Measurements from ENCODE around the gene ZWILCH.
"Not testable (repeated sequence)": the region's sequence is repeated elsewhere in the genome, so short reads cannot be mapped to it uniquely, and the experiment has no call there.

The ZWILCH gene

DNA sequence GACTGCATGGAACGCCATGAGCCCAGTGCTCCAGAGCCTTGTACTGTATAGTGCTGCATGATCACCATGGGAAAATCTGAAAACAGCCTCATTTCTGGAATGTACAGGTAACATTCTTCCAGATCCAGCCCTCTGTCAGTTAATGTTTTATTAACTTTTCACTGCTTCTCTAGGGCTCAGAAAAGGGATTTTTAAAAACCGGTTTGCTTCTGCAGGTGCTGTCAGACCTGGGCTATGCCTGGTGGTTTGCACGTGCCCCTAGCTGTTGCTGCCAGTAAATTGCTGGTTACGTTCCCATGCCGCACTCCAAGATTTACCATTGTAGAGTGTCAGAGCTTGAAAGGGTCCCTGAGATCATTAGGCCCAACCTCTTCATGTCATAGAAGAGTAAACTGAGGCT lies 16.6 kb upstream of the ZWILCH start:
- no peak for DNase-seq (ENCODE audit: low spot score)

DNA sequence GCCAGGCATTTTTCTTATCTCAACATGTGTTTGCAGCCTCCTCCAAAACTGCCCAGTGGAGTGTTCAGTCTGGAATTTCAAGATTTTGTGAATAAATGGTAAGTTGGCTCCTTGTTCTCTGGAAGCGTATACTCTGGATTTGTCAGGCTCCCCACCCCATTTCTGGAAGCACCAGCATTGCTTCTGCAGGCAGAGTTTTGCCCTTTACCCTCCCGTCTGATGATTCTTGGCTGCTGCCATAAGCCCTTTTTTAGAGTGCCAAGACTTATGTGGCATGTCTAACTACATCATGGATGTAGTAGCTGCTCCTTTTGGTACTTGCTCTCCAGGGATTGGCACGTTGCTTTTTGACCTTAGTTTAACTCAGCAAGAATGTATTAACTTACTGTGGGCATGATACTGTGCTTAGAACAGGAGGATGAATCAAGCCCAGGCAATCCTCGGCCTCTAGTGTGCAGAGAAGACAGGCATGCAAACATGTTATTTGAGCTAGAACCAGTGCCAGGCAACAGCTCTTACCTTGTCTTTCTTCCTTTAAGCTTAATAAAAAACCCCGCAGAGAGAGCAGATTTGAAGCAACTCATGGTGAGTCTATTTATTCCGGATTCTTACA lies 15.8 kb upstream of the ZWILCH start:
- DNase-seq (ENCODE audit: low spot score), result no peak

DNA sequence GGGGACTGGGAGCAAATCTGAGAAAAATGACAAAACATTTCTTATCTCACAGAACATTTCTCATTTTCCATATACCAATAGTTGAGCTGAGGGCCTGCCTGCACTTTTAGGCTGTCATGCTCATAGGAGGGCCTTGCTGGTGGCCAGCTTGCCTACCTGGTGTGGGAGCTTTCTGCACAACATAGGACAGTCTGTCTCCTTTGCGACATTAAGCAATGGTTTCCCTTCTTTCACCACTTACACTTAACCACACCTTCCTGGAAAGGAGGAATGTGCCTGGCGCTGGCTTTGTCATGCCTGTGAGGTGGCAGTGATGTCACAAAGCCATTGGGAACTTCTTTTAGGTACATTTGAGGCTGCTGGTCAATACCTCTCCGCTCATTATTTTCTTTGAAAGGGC lies 13.3 kb upstream of the ZWILCH start:
- DNase-seq (ENCODE audit: low spot score), result no peak

DNA sequence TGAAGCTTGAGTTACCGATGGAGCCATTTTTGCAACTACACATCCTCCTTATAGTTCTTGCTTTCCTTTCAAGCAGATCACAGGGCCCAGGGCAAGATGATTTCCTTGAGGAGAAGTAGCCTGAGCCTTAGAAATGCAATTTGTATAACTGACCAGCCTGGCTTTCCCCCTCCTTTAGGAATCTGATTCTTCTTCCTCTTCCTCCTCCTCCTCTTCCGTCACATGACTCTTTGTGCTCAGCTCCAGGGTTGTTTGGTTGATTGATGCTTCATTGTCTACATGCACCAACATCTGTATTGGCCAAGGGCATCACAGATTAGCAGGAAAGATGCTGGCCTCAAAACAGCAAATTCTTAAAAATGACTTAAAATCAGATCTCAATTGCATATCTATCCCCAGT lies 10.9 kb upstream of the ZWILCH start:
- no peak for DNase-seq (ENCODE audit: low spot score)

DNA sequence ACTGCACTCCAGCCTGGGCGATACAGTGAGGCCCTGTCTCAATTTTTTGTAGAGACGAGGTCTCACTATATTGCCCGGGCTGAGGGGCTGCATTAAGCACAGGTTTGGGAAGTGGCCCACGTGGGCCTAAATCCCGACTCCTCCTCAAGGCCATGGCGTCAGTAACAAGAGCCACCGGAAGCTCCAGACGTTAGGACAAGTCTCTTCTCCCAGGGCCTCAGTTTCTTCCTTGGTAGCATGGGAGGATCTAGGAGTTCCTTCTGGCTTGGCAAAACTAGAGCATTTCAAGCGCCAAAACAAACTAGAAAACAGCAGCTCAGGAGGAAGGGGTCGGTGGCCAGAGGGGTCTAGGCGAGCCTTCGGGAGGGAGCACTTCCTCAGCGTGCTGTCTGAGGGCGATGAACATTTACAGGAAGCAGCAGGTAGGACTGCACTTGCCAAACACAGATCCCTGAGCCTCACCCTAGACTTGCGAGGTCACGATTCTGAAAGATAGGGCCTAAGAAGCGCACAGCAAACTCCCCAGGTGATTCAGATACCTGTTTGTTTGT lies 8.1 kb upstream of the ZWILCH start:
- peak; percentile 61 for DNase-seq (ENCODE audit: low spot score)

DNA sequence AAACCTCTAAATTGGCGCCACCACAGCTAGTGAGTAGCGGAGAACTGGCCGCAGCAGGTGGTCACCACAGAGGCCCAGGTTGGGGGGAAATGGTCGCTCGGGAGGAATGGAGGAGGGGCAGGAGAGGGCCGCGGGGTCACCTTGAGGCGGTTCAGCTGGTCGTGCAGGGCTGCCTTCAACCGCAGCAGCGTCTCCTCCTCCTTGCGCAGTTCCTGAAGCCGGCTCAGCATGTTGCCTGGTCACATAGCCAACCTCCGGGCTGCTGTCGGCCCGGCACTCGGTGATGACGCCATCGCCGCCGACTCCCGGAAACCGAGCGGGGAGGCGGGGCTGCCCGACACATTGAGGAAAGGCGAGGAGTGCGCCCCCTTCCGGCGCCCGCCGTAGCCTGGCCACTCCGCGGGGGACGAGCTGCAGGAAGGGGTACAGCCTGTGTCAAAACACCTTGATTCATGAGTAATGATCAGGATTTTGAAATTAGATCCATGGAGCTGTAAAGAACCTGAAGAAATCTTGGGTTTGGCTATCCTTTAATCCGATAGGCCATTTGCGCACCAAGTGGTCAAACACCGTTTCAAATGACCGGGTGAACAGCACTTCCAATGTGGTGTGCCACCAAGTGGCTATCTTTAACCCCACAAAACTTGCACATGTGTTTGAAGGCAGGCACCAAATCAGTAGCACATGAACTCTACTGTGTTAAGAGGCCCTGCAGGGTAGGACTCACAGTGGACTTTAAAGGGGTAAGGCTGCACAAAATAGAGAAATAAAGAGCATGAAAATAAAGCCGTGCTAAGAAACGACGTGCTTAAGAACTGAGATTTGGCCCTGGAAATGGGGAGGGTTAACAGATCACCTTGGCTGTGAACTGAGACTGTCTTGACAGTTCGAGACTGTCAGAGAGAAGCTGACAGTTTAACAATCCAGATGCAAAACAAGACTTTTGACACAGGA lies 7.3 kb upstream of the ZWILCH start, which contains the start of gene SNAPC5:
Gene SNAPC5 (minus strand): TSS at position 261 of the 954 bp plus-strand sequence. CDS start 31 bp downstream, at position 230.
- peak; percentile 95 for DNase-seq (ENCODE audit: low spot score)

DNA sequence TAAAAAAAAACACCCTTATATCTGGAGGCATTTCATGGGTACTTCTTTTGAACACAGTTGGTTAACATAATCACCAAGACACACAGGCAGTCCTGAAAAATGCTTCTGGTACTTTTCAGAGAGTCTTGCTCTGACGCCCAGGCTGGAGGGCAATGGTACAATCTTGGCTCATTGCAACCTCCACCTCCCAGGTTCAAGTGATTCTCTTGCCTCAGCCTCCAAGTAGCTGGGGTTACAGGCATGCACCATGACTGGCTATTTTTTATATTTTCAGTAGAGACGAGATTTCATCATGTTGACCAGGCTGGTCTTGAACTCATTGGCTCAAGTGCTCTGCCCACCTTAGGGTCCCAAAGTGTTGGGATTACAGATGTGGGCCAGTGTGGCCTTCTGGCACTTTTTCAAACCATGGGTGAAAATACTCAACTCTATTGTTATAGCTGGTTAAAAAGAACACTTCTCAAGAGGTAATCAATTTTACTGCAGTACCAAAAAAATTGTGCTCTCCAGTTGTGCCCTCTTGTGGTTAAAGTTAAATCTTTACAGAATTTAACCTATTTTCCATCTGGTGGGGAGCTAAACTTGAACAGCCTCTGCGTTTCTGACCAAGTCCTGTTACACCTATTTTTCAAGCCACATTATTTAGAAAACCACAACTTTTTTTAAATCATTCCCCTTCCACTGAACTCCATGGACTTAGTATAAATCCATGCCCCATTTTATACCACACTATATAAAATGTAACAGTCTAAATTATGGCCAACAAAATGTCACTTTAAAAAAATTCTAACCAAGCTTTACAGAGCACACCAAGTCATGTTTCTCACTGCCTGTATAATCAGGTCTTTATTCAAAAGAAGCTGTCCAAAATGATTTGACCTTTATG lies 6.4 kb upstream of the ZWILCH start:
- peak; percentile 75 for DNase-seq (ENCODE audit: low spot score)

DNA sequence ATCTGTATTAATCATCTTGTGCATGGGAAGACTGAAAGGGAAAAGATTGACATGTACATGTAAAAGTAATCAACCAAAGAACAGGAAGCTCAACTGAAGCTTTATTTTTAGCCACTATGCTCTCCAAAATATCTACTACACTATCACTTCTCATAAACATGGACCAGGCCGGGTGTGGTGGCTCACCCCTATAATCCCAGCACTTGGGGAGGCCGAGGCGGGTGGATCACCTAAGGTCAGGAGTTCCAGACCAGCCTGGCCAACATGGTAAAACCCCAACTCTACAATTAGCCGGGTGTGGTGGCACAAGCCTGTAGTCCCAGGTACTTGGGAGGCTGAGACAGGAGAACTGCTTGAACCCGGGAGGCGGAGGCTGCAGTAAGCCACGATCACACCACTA lies 4.8 kb upstream of the ZWILCH start:
- not testable (repeated sequence) for DNase-seq (ENCODE audit: low spot score)

DNA sequence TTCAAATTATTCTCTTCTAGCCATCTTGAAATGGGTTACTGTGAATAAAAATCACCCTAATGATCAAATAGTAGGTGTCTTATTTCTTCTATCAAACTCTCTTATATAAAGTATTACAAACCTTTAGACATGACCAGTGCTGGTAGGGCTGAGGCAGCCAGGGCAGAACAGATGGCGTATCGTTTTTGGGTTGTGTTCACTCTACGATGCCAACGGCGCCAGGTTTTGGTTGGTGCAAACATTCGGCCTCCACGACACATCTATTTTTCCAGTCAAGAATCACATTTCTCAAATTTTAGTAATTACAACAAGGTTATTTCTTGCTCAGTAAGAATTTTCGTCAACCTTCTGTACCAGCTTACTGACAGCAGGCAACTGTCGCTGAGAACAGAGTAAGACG lies 2.6 kb upstream of the ZWILCH start:
- DNase-seq (ENCODE audit: low spot score), result no peak

DNA sequence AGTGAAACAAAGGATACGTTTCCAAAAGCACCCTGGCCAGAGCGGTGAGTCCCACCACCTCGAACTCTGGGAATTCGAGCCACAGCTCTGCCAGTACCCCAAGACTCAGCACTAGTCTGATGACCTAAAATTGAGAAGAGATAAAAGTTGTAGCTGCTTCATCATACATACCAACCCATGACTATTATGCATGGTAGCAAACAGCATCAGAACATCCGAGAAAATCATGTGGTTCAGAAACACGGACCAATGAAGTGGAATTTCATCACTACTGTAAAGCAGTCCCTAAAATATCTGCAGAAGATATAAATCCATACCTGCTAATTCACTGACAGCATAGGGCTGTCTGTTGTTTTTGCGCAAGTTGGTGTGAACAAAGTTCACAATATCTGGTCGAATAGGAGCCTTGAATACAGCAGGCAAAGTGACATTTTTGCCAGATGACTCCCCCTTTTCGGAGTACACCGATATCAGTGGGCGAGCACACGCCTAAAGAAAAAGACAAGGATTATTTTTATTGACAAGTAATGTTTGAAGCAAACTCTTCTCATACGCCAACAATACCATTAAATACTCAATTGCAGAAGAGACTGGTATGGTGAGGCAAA lies 2.0 kb upstream of the ZWILCH start:
- DNase-seq (ENCODE audit: low spot score), result peak; percentile 75

DNA sequence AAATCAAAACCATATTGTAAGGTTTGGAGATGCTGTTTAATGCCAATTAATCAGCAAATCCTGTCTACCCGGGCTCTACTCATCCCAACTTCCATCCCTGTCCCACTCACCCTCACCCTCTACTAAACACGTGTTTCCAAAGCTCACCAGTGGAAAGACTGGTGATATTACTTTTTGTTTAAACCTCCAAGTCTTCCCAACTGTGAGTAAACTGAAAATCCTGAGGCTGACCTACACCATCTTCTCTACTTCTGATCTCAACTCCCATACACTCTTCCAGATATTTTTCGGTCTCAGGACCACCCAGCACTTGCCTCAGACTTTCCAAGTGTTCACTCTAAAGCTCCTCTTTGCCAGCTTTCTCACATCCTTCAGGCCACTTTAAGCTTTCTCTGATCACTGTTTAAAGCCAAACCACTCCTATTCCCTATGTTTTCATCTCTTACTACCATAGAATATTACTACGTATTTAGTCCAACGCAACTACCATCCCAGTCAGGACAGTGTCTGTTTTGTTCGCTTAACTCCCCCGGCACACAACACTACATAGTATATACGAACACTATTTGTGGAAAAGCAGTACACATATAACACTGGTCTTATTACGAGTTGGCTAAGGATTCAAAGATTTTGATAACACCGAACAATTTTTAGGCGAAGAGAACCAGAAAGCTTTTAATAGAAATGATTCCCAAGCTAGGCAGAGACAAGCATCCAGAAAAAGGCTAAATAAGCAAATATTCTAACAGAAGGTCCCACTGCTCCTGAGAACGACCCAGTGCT lies 1.2 kb upstream of the ZWILCH start:
- DNase-seq (ENCODE audit: low spot score), result no peak

DNA sequence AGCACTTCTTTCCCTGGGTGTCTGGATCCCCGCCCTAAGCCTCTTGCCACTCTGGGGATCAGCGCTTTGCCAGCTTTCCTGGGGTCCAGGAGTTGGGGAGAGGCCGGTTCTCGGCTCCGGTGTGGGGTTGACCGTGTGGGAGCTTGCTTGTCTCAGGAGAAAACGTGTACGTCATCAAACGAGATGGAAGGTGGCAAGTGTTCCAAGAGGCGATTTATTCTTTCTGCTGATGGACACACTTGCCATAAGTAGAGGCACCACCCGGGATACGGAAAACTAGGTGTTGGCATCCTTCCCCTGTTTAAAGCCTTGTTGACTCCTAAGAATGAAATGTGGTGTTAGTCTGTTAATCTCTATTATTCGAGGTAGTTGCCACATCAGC lies 295 bp downstream of the ZWILCH start:
- DNase-seq (ENCODE audit: low spot score), result peak; percentile 63

DNA sequence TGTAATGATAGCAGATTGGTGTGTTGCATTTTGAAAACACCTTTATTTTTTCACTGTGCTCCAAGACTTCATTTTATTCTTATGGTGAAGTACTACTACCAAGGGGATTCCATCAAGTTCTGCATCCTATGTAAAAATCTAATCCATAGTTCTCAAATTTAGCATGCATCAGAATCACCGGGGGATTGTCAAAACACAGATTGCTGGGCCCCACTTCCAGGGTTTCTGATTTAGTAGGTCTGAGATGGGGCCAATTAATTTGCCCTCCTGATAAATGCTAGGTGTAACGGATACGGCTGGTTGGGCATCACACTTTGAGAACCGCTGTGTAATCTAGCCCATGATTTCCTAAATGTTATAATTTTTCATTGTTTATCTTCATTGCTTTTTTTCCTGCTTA lies 692 bp downstream of the ZWILCH start:
- DNase-seq (ENCODE audit: low spot score), result no peak

DNA sequence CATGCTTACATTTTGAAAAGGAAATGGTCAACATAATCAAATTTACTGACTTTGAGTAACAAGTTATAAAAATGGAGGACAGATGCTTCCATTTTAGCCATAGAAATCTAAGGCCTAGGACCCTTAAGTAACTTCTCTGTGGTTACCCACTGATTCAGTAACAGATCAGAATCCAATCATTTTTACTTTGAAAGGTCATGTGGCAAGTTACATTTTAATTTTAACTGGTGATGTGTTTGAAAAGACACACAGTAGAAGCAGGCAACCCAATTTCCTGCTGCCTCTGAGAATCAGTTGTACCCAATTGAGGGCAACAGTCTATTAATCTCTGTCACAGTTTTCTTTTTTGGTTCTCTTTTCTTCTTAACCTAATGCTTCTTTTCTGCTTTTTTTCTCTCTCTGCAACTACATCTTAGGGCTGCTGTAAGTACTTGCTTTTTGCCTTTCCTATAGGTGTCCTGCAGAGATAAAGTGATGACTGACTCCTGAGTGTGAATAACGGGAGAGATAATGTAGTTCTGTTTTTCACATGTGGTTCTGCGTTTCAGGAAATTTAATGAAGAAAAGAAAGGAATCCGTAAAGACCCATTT lies 3.3 kb downstream of the ZWILCH start:
- DNase-seq (ENCODE audit: low spot score), result no peak

DNA sequence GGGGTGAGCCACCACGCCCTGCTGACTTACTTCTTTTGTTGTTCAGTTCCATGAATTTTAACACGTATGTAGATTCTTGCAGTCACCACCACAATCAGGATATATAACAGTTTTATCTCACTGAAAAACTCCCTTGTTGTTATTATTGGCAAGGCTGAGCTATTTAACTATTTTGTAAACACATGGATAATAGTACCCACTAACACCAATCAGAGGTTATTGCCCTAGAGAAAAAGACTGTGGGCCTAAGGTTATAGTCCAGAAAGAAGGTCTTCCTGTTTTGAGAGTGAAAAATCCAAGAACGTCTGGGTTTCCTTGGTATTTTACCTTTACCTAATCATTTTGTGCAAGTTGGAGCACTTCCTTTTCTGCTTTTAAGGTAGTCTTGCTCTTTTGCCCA lies 9.5 kb downstream of the ZWILCH start:
- DNase-seq (ENCODE audit: low spot score), result no peak

DNA sequence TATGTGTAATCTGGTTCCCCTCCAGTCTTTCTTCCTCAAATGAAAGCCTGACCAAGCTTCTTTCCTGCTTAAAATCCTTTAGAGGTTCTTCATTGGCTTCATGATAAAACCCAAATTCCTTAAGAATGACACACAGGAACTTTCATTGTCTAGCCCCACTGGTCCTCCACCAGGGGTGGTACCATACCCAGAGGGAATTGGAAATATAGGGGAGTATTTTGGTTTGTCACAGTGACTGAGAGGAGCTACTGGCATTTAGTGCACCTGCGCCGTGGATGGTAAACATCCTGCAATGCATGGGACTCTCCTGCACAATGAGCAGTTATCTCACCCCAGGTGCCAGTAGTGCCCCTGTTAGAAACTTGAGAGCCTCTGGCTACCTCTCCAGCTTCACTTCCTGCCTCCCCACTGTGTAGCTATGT lies 10.8 kb downstream of the ZWILCH start:
- no peak for DNase-seq (ENCODE audit: low spot score)

DNA sequence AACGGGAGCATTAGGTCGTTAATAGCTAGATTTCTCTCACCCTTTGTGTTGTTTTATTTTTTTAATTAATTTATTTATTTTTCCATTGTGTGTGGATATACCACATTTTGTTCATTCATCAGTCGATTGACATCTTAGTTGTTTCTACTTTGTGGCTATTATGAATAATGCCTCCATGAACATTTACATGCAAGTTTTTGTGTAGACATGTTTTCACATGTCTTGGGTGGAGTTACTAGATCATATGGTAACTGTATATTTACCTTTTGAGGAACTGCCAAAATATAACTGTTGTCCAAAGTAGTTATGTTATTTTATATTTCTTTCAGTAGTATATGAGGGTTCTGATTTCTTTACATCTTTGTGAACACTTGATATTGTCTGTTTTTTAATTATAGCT lies 18.8 kb downstream of the ZWILCH start:
- no peak for DNase-seq (ENCODE audit: low spot score)

DNA sequence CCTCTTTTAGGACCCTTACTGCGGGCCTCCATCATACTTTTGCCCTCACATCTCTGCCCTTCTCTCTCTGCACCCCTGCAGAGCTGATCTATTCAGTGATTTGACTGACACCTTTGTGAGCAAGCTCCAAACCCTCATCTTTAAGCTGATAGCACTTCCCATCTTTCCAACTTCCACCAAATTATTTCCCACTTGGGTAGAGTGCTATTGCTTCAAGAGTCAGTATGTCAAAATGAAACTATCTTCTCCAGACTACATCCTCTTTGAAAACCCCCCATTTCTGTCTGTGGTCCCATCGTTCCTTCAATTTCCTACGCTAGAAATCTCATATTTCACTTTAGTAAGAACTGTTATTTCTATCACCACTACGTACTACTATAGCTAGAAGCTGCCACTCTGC lies 19.7 kb downstream of the ZWILCH start:
- no peak for DNase-seq (ENCODE audit: low spot score)

DNA sequence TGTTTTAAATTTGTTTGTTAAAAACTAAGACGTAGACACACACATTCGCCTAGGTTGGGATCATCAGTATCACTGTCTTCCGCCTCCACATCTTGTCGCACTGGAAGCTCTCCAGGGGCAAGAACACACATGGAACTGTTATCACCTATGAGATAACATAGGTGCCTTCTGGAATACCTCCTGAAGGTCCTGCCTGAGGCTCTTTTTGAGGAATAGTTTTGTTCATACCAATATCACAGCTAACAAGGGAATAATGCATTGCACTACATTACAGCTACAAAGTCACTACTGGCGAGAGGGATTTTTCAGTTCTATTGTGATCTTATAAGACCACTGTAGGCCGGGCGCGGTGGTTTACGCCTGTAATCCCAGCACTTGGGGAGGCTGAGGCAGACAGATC lies 29.9 kb downstream of the ZWILCH start:
- no peak for DNase-seq (ENCODE audit: low spot score)

DNA sequence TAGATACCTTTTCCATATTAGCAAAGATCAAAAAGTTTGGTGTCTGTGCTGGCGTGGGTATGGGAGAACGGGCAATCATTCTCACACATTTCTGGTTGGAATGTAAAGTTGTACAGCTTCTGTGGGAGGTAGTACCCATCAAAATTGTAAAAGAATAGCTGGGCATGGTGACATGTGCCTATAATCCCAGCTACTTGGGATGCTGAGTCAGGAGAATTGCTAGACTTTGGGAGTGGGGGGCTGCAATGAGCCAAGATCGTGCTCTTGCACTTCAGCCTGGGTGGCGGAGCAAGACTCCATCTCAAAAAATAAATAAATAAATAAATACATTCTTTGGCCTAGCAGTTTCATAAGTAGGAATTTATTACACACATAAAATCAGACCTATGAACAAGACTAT lies 37.8 kb downstream of the ZWILCH start:
- DNase-seq (ENCODE audit: low spot score), result no peak

DNA sequence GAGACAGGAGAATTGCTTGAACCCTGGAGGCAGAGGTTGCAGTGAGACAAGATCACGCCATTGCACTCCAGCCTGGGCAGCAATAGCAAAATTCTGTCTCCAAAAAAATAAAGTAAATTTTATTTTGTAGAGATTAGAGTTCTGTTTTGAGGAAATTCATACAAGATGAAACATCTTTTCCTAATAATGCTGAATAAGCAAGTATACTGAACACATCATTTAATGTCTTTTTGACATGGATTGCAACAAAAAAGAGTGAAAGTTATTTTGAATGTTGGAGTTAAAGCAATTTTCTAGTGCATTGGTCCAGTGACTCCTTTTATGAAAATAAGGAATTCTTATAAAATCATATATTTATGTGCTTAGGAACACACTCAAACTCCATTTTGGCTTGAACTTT lies 40.1 kb downstream of the ZWILCH start:
- DNase-seq (ENCODE audit: low spot score), result no peak
